ENCODE results near the gene HAT1. TPM values are rescaled to one million over a fixed set of nuclear protein-coding genes. Genes with fewer than 3 reads are reported as not detected.

HAT1 gene
- 10 to 100 TPM; 14.5 to 39.3 (median 30.5) TPM for polyA plus RNA-seq
- long read RNA-seq, donor 1: 0 reads
- long read RNA-seq, donor 2, transcript HAT1-201 (11 exons, 1,626 nt): major isoform, 9 of 9 reads
- long read RNA-seq, donor 2, partial matches to known transcripts: 0 of 9 reads
- long read RNA-seq, donor 2, other reads (novel, unspliced or antisense): 0 of 9 reads
- long read RNA-seq, donor 3, transcript HAT1-201 (11 exons, 1,626 nt): major isoform, 10 of 17 reads
- long read RNA-seq, donor 3, partial matches to known transcripts: 6 of 17 reads
- long read RNA-seq, donor 3, other reads (novel, unspliced or antisense): 0 of 17 reads
- long read RNA-seq, donor 4, partial matches to known transcripts: 0 of 2 reads
- long read RNA-seq, donor 4, other reads (novel, unspliced or antisense): 0 of 2 reads
- long read RNA-seq, donor 5, partial matches to known transcripts: 5 of 9 reads
- long read RNA-seq, donor 5, other reads (novel, unspliced or antisense): 0 of 9 reads
- long read RNA-seq, donor 6, transcript HAT1-201 (11 exons, 1,626 nt): major isoform, 8 of 16 reads
- long read RNA-seq, donor 6, partial matches to known transcripts: 7 of 16 reads
- long read RNA-seq, donor 6, other reads (novel, unspliced or antisense): 0 of 16 reads
- long read RNA-seq, donor 7: 0 reads
- long read RNA-seq, donor 8, partial matches to known transcripts: 0 of 2 reads
- long read RNA-seq, donor 8, other reads (novel, unspliced or antisense): 0 of 2 reads
- long read RNA-seq, donor 9, partial matches to known transcripts: 0 of 4 reads
- long read RNA-seq, donor 9, other reads (novel, unspliced or antisense): 0 of 4 reads
- long read RNA-seq, donor 10, transcript HAT1-201 (11 exons, 1,626 nt): major isoform, 7 of 13 reads
- long read RNA-seq, donor 10, partial matches to known transcripts: 5 of 13 reads
- long read RNA-seq, donor 10, other reads (novel, unspliced or antisense): 0 of 13 reads

- FAIRE-seq: no peak
- Histone ChIP-seq H3K4me1 (ENCODE audit: control insufficient read depth in 3 of 3, insufficient read depth in 2 of 3, low read depth in 1 of 3, low read length in 2 of 3) (peaks cover 2 to 8% (median 4%) of the 10 kb centered on the region in 3 donors), H3K27me3 (ENCODE audit: control insufficient read depth in 3 of 3, insufficient read depth in 3 of 3, low read length in 3 of 3) (no peaks in the 10 kb centered on the region), H3K9me3 (ENCODE audit: control insufficient read depth in 2 of 2, insufficient read depth in 1 of 2, low read depth in 1 of 2, low read length in 1 of 2) (no peaks in the 10 kb centered on the region), H3K4me3 (ENCODE audit: low read depth in 1 of 3, low read length in 3 of 3) (peak within 1 kb of the TSS; percentile 68 to 87 (median 68)), H3K27ac (ENCODE audit: low read depth in 1 of 3, low read length in 2 of 3) (peak within 1 kb of the TSS; percentile 53 to 98 (median 89)), H3K36me3 (ENCODE audit: control insufficient read depth in 3 of 3, insufficient read depth in 2 of 3, low read depth in 1 of 3, low read length in 3 of 3) (peaks cover 0 to 7% (median 0%) of the 10 kb centered on the region in 3 donors)
- 0 to 1% (median 0%) methylated on average over 61 of the region's 61 CpGs for WGBS, 3 donors
- DNase-seq: peak; percentile 97 to 99
These were observed at the start of gene HAT1 for GRCh38 chr2:171922230-171923022. TSS of gene HAT1 (plus strand) at chr2:171922461. CDS start at chr2:171922501, 40 bp downstream.

- H3K4me3 ChIP-seq (ENCODE audit: low read depth in 1 of 3, low read length in 3 of 3): no peak overlapping the region
- H3K27ac ChIP-seq (ENCODE audit: low read depth in 1 of 3, low read length in 2 of 3): no peak overlapping the region
- peaks cover 0 to 8% (median 0%) of the 10 kb centered on the region in 3 donors for H3K27me3 ChIP-seq (ENCODE audit: control insufficient read depth in 3 of 3, insufficient read depth in 3 of 3, low read length in 3 of 3)
- FAIRE-seq: no peak
- no peaks in the 10 kb centered on the region for H3K36me3 ChIP-seq (ENCODE audit: control insufficient read depth in 3 of 3, insufficient read depth in 2 of 3, low read depth in 1 of 3, low read length in 3 of 3)
- H3K4me1 ChIP-seq (ENCODE audit: control insufficient read depth in 3 of 3, insufficient read depth in 2 of 3, low read depth in 1 of 3, low read length in 2 of 3): no peaks in the 10 kb centered on the region
- WGBS, 3 donors: 96 to 100% (median 100%) methylated on average over 1 of the region's 1 CpG
- peaks cover 0 to 5% of the 10 kb centered on the region in 2 donors for H3K9me3 ChIP-seq (ENCODE audit: control insufficient read depth in 2 of 2, insufficient read depth in 1 of 2, low read depth in 1 of 2, low read length in 1 of 2)
- DNase-seq: no peak
These were observed 47.7 kb upstream of the HAT1 start for GRCh38 chr2:171874517-171874916.

GRCh38 chr2:171874963-171875362 is 47.3 kb upstream of the HAT1 start:
- Histone ChIP-seq H3K4me3 (ENCODE audit: low read depth in 1 of 3, low read length in 3 of 3) (no peak overlapping the region), H3K27ac (ENCODE audit: low read depth in 1 of 3, low read length in 2 of 3) (no peak overlapping the region), H3K36me3 (ENCODE audit: control insufficient read depth in 3 of 3, insufficient read depth in 2 of 3, low read depth in 1 of 3, low read length in 3 of 3) (no peaks in the 10 kb centered on the region), H3K9me3 (ENCODE audit: control insufficient read depth in 2 of 2, insufficient read depth in 1 of 2, low read depth in 1 of 2, low read length in 1 of 2) (peaks cover 0 to 5% of the 10 kb centered on the region in 2 donors), H3K4me1 (ENCODE audit: control insufficient read depth in 3 of 3, insufficient read depth in 2 of 3, low read depth in 1 of 3, low read length in 2 of 3) (no peaks in the 10 kb centered on the region), H3K27me3 (ENCODE audit: control insufficient read depth in 3 of 3, insufficient read depth in 3 of 3, low read length in 3 of 3) (peaks cover 0 to 8% (median 0%) of the 10 kb centered on the region in 3 donors)
- 90 to 93% (median 90%) methylated on average over 12 of the region's 12 CpGs for WGBS, 3 donors
- FAIRE-seq: no peak
- DNase-seq: no peak

GRCh38 chr2:171878481-171878993 is 43.7 kb upstream of the HAT1 start:
- FAIRE-seq: no peak

GRCh38 chr2:171879865-171880264 is 42.4 kb upstream of the HAT1 start:
- H3K9me3 ChIP-seq (ENCODE audit: control insufficient read depth in 2 of 2, insufficient read depth in 1 of 2, low read depth in 1 of 2, low read length in 1 of 2): peaks cover 0 to 2% of the 10 kb centered on the region in 2 donors
- 78 to 89% (median 89%) methylated on average over 1 of the region's 1 CpG for WGBS, 3 donors
- FAIRE-seq: no peak
- no peaks in the 10 kb centered on the region for H3K36me3 ChIP-seq (ENCODE audit: control insufficient read depth in 3 of 3, insufficient read depth in 2 of 3, low read depth in 1 of 3, low read length in 3 of 3)
- no peak for DNase-seq
- no peak overlapping the region for H3K27ac ChIP-seq (ENCODE audit: low read depth in 1 of 3, low read length in 2 of 3)
- H3K4me1 ChIP-seq (ENCODE audit: control insufficient read depth in 3 of 3, insufficient read depth in 2 of 3, low read depth in 1 of 3, low read length in 2 of 3): no peaks in the 10 kb centered on the region
- H3K27me3 ChIP-seq (ENCODE audit: control insufficient read depth in 3 of 3, insufficient read depth in 3 of 3, low read length in 3 of 3): peaks cover 0 to 19% (median 0%) of the 10 kb centered on the region in 3 donors
- H3K4me3 ChIP-seq (ENCODE audit: low read depth in 1 of 3, low read length in 3 of 3): no peak overlapping the region

More at GRCh38 chr2:171878481-171878993, 43.7 kb upstream of the HAT1 start:
- peaks cover 0 to 5% of the 10 kb centered on the region in 2 donors for H3K9me3 ChIP-seq (ENCODE audit: control insufficient read depth in 2 of 2, insufficient read depth in 1 of 2, low read depth in 1 of 2, low read length in 1 of 2)
- no peak overlapping the region for H3K4me3 ChIP-seq (ENCODE audit: low read depth in 1 of 3, low read length in 3 of 3)
- DNase-seq: no peak
- no peaks in the 10 kb centered on the region for H3K4me1 ChIP-seq (ENCODE audit: control insufficient read depth in 3 of 3, insufficient read depth in 2 of 3, low read depth in 1 of 3, low read length in 2 of 3)
- 42 to 67% (median 48%) methylated on average over 2 of the region's 2 CpGs for WGBS, 3 donors
- peaks cover 0 to 16% (median 0%) of the 10 kb centered on the region in 3 donors for H3K27me3 ChIP-seq (ENCODE audit: control insufficient read depth in 3 of 3, insufficient read depth in 3 of 3, low read length in 3 of 3)
- H3K36me3 ChIP-seq (ENCODE audit: control insufficient read depth in 3 of 3, insufficient read depth in 2 of 3, low read depth in 1 of 3, low read length in 3 of 3): no peaks in the 10 kb centered on the region
- no peak overlapping the region for H3K27ac ChIP-seq (ENCODE audit: low read depth in 1 of 3, low read length in 2 of 3)

- Histone ChIP-seq H3K4me1 (ENCODE audit: control insufficient read depth in 3 of 3, insufficient read depth in 2 of 3, low read depth in 1 of 3, low read length in 2 of 3) (no peaks in the 10 kb centered on the region), H3K4me3 (ENCODE audit: low read depth in 1 of 3, low read length in 3 of 3) (no peak overlapping the region), H3K27me3 (ENCODE audit: control insufficient read depth in 3 of 3, insufficient read depth in 3 of 3, low read length in 3 of 3) (peaks cover 0 to 17% (median 0%) of the 10 kb centered on the region in 3 donors), H3K9me3 (ENCODE audit: control insufficient read depth in 2 of 2, insufficient read depth in 1 of 2, low read depth in 1 of 2, low read length in 1 of 2) (no peaks in the 10 kb centered on the region), H3K36me3 (ENCODE audit: control insufficient read depth in 3 of 3, insufficient read depth in 2 of 3, low read depth in 1 of 3, low read length in 3 of 3) (no peaks in the 10 kb centered on the region), H3K27ac (ENCODE audit: low read depth in 1 of 3, low read length in 2 of 3) (no peak overlapping the region)
- FAIRE-seq (no peak), DNase-seq (no peak)
- 89 to 97% (median 91%) methylated on average over 3 of the region's 3 CpGs for WGBS, 3 donors
These were observed 41.5 kb upstream of the HAT1 start for GRCh38 chr2:171880774-171881173.

GRCh38 chr2:171882089-171882769 is 40.0 kb upstream of the HAT1 start:
- no peaks in the 10 kb centered on the region for H3K9me3 ChIP-seq (ENCODE audit: control insufficient read depth in 2 of 2, insufficient read depth in 1 of 2, low read depth in 1 of 2, low read length in 1 of 2)
- peaks cover 0 to 17% (median 0%) of the 10 kb centered on the region in 3 donors for H3K27me3 ChIP-seq (ENCODE audit: control insufficient read depth in 3 of 3, insufficient read depth in 3 of 3, low read length in 3 of 3)
- H3K4me3 ChIP-seq (ENCODE audit: low read depth in 1 of 3, low read length in 3 of 3): no peak overlapping the region
- no peaks in the 10 kb centered on the region for H3K36me3 ChIP-seq (ENCODE audit: control insufficient read depth in 3 of 3, insufficient read depth in 2 of 3, low read depth in 1 of 3, low read length in 3 of 3)
- H3K27ac ChIP-seq (ENCODE audit: low read depth in 1 of 3, low read length in 2 of 3): no peak overlapping the region
- FAIRE-seq (no peak), DNase-seq (no peak)
- no peaks in the 10 kb centered on the region for H3K4me1 ChIP-seq (ENCODE audit: control insufficient read depth in 3 of 3, insufficient read depth in 2 of 3, low read depth in 1 of 3, low read length in 2 of 3)
- WGBS, 3 donors: 81 to 89% (median 82%) methylated on average over 2 of the region's 2 CpGs
